Measurements from ENCODE around the gene STARD3NL. TPM values are rescaled to one million over a fixed set of nuclear protein-coding genes. Genes with fewer than 3 reads are reported as not detected.
A peak's percentile ranks its signal among the peaks of the same experiment; 100 is the strongest.
"Not testable (repeated sequence)": the region's sequence is repeated elsewhere in the genome, so short reads cannot be mapped to it uniquely, and the experiment has no call there.

The STARD3NL gene
- total RNA-seq, 1 donor from 2014 or later, result 46.7 TPM

DNA sequence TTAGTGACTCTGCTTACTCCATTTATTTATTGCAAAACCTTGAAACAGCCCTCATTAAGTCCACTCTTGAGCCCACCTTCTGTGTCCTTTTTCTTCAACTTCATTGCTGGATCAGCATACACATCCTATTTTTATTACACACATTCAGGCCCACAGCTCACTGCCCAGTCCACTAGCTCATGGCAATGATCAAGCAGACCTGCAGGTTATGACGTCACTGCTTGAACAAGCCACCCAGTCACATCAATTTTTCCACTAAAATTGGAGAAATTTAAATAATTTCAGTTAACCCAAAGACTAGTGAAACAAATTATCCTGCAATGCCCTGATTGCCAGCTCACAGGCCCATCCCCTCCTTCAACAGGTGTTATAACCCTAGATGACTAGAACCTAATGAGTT is 16.0 kb upstream of the STARD3NL start:
- Mint-ChIP-seq H3K27ac (no peak overlapping the region), H3K36me3 (no peaks in the 10 kb centered on the region), H3K4me3 (no peak overlapping the region), H3K9me3 (peaks cover 4% of the 10 kb centered on the region), H3K4me1 (ENCODE audit: unreplicated experiment) (no peaks in the 10 kb centered on the region), H3K27me3 (no peaks in the 10 kb centered on the region)
- TF ChIP-seq CTCF (conservative IDR thresholded peaks at IDR 0.05), result no peak
- no peak for DNase-seq (ENCODE audit: extremely low spot score, unreplicated experiment)

- DNase-seq (ENCODE audit: extremely low spot score, unreplicated experiment), result no peak
- Mint-ChIP-seq H3K27me3 (no peaks in the 10 kb centered on the region), H3K36me3 (no peaks in the 10 kb centered on the region), H3K4me1 (ENCODE audit: unreplicated experiment) (no peaks in the 10 kb centered on the region), H3K27ac (no peak overlapping the region), H3K9me3 (peaks cover 4% of the 10 kb centered on the region), H3K4me3 (no peak overlapping the region)
- no peak for TF ChIP-seq CTCF (conservative IDR thresholded peaks at IDR 0.05)
Measured at GRCh38 chr7:38163671-38164070, 14.4 kb upstream of the STARD3NL start.

GRCh38 chr7:38168890-38169570 is 9.0 kb upstream of the STARD3NL start:
- H3K36me3 Mint-ChIP-seq, result no peaks in the 10 kb centered on the region
- H3K4me1 Mint-ChIP-seq (ENCODE audit: unreplicated experiment), result no peaks in the 10 kb centered on the region
- H3K27me3 Mint-ChIP-seq, result peaks cover 10% of the 10 kb centered on the region
- TF ChIP-seq CTCF (conservative IDR thresholded peaks at IDR 0.05), result no peak
- no peak for DNase-seq (ENCODE audit: extremely low spot score, unreplicated experiment)
- H3K27ac Mint-ChIP-seq, result no peak overlapping the region
- no peaks in the 10 kb centered on the region for H3K9me3 Mint-ChIP-seq
- H3K4me3 Mint-ChIP-seq, result no peak overlapping the region

- H3K4me1 Mint-ChIP-seq (ENCODE audit: unreplicated experiment), result no peaks in the 10 kb centered on the region
- H3K27me3 Mint-ChIP-seq, result peaks cover 12% of the 10 kb centered on the region
- TF ChIP-seq CTCF (conservative IDR thresholded peaks at IDR 0.05), result no peak
- peak overlapping the region; percentile 21 for H3K27ac Mint-ChIP-seq
- no peaks in the 10 kb centered on the region for H3K9me3 Mint-ChIP-seq
- H3K4me3 Mint-ChIP-seq, result no peak overlapping the region
- no peak for DNase-seq (ENCODE audit: extremely low spot score, unreplicated experiment)
- no peaks in the 10 kb centered on the region for H3K36me3 Mint-ChIP-seq
Measured at GRCh38 chr7:38169847-38170246, 8.2 kb upstream of the STARD3NL start.

DNA sequence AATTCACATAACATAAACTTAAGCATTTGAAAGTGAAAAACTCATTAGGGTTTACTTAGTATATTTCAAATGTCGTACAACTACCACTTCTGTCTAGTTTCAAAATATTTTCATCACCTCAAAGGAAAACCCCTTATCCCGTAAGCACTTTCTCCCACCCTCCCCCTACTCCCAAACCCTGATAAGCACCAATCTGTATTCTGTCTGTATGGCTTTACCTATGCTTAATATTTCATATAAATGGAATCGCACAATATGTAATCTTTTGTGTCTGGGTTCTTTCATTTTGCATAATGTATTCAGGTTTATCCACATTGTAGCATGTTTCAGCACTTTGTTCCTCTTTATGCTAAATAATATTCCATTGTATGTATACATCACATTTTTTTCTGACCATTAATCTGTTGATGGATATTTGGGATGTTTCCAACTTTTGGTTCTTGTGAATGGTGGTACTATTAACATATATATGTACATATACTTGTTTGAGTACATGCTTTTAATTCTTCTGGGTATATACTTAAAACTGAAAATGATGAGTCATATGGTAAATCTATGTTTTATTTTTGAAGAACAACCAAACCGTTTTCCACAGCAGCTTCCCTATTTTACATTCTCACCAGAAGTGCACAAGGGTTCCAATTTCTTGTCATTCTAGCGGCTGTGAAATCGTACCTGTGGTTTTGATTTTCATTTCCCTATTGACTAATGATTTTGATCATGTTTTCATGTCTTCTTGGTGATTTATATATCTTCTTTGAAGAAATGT is 6.2 kb upstream of the STARD3NL start:
- no peaks in the 10 kb centered on the region for H3K4me1 Mint-ChIP-seq (ENCODE audit: unreplicated experiment)

GRCh38 chr7:38175547-38175946 is 2.5 kb upstream of the STARD3NL start:
- H3K36me3 Mint-ChIP-seq; H3K9me3 Mint-ChIP-seq; DNase-seq (ENCODE audit: extremely low spot score, unreplicated experiment); H3K27me3 Mint-ChIP-seq; H3K4me3 Mint-ChIP-seq; H3K27ac Mint-ChIP-seq: not testable (repeated sequence)
- peaks cover 13% of the 10 kb centered on the region for H3K4me1 Mint-ChIP-seq (ENCODE audit: unreplicated experiment)

More for the DNA sequence above, 6.2 kb upstream of the STARD3NL start:
- no peak for TF ChIP-seq CTCF (conservative IDR thresholded peaks at IDR 0.05)
- no peaks in the 10 kb centered on the region for H3K36me3 Mint-ChIP-seq
- H3K27me3 Mint-ChIP-seq, result peaks cover 13% of the 10 kb centered on the region
- no peak for DNase-seq (ENCODE audit: extremely low spot score, unreplicated experiment)
- H3K27ac Mint-ChIP-seq, result no peak overlapping the region
- H3K9me3 Mint-ChIP-seq, result no peaks in the 10 kb centered on the region
- H3K4me3 Mint-ChIP-seq, result no peak overlapping the region
